HG02970 (cell line): ENCODE measurements around the gene MAN2C1.
A peak's percentile ranks its signal among the peaks of the same experiment; 100 is the strongest.
"Not testable (repeated sequence)": the region's sequence is repeated elsewhere in the genome, so short reads cannot be mapped to it uniquely, and the experiment has no call there.

Source experiments
- ATAC-seq: cut with Tn5 transposase; IDR thresholded peaks from one replicate; pipeline ENCODE4 v1.9.1; 2021; ENCODE audit warnings: mild to moderate bottlenecking, moderate library complexity, moderate number of reproducible peaks; ENCODE audit not compliant: unreplicated experiment, low FRiP score

MAN2C1 gene

GRCh38 chr15:75348034-75348561 lies 20.3 kb downstream of the MAN2C1 start:
- no peak for ATAC-seq

- ATAC-seq, result no peak
Measured at GRCh38 chr15:75347222-75348033, 21.0 kb downstream of the MAN2C1 start.

GRCh38 chr15:75346796-75347221 lies 21.6 kb downstream of the MAN2C1 start, which contains the start of gene NEIL1:
Gene NEIL1 (plus strand): TSS chr15:75347039. CDS start chr15:75348906, 1,867 bp downstream.
- ATAC-seq, result no peak

GRCh38 chr15:75343953-75344352 lies 24.5 kb downstream of the MAN2C1 start:
- ATAC-seq, result not testable (repeated sequence)

- no peak for ATAC-seq
Measured at GRCh38 chr15:75342221-75342620, 26.2 kb downstream of the MAN2C1 start.

- ATAC-seq, result no peak
Measured at GRCh38 chr15:75339531-75340240, 28.7 kb downstream of the MAN2C1 start.

GRCh38 chr15:75338661-75339240 lies 29.7 kb downstream of the MAN2C1 start:
- no peak for ATAC-seq

- ATAC-seq, result peak; percentile 75
Measured at GRCh38 chr15:75335705-75336355, 32.6 kb downstream of the MAN2C1 start, which contains the start of gene COMMD4. Gene COMMD4 (plus strand): TSS chr15:75336063. CDS start chr15:75336090, 27 bp downstream.

- ATAC-seq, result no peak
Measured at GRCh38 chr15:75335313-75335704, 33.1 kb downstream of the MAN2C1 start.

GRCh38 chr15:75333654-75334419 lies 34.6 kb downstream of the MAN2C1 start:
- ATAC-seq, result not testable (repeated sequence)

GRCh38 chr15:75332093-75332492 lies 36.3 kb downstream of the MAN2C1 start:
- ATAC-seq, result not testable (repeated sequence)

GRCh38 chr15:75329571-75329970 lies 38.8 kb downstream of the MAN2C1 start:
- ATAC-seq, result no peak

- no peak for ATAC-seq
Measured at GRCh38 chr15:75328493-75329314, 39.7 kb downstream of the MAN2C1 start.

- ATAC-seq, result no peak
Measured at GRCh38 chr15:75327491-75327890, 40.9 kb downstream of the MAN2C1 start.

GRCh38 chr15:75327005-75327404 lies 41.4 kb downstream of the MAN2C1 start:
- no peak for ATAC-seq

- no peak for ATAC-seq
Measured at GRCh38 chr15:75325922-75326321, 42.5 kb downstream of the MAN2C1 start.

GRCh38 chr15:75321711-75322110 lies 46.7 kb downstream of the MAN2C1 start:
- ATAC-seq, result no peak

GRCh38 chr15:75319231-75319897 lies 49.0 kb downstream of the MAN2C1 start:
- ATAC-seq, result not testable (repeated sequence)
